ENCODE results near the gene PPFIA1.

The PPFIA1 gene

DNA sequence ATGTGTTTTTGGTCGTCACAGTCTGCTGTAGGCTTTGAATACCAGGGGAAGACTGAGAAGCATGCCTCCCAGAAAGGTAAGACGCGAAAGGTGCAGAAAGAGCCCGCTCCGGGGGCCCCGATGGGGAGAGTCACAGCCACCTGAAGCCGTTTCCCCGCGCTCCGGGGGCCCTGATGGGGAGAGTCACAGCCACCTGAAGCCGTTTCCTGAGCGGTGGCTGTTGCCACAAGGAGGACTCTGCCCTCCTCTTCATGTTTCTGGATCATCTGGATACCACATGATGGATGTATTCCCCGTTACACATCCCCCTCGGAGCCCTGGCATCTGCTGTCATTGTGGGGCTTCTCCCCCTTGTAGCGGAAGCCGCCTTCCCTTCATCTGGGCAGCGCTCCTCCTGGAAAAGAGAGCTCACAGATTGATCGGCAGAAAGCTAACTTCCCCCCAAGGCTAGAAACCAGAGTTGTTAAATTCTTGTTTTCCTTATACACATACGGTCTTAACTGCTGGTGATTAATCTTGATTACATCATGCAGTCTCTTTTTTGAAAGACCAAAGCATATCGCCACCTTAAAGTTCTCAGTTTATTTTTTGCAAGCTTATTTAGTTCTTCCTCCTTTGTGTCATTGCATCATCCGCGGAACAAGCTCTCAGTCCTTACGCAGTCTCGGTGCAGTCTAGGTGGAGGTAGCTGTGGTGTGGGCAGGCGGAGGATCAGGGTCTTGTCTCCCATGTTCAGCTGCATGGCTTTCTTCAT lies 145.3 kb downstream of the PPFIA1 start:
- DNase-seq, result no peak

- DNase-seq, result no peak
Measured at GRCh38 chr11:70416881-70417280, 146.4 kb downstream of the PPFIA1 start.

GRCh38 chr11:70418130-70418529 lies 147.6 kb downstream of the PPFIA1 start:
- DNase-seq, result no peak

DNA sequence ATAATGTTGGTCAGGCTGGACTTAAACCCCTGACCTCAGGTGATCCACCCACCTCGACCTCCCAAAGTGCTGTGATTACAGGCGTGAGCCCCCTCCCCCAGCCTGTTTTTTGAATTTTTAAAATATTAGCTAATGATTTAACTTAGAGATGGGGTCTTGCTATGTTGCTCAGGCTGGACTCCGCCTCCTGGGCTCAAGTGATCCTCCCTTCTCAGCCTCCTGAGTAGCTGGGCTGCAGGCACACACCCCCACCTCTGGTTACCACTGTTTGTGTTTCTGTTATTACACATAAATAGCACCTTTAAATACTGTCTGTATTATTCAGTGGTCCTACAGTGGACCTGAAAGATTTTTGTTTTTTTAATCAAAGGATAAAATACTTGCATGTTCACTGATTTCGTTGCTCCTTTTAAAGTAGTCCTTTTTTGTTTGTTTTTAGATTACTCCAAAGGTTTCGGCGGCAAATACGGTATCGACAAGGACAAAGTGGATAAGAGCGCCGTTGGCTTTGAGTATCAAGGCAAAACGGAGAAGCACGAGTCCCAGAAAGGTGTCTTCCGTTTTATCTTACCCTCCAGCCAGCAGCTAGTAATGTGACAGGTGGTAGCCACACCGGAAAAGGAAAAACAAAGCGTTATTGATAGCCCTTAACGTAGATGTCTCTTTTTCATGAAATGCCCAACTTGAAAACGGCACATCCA lies 149.0 kb downstream of the PPFIA1 start:
- no peak for DNase-seq

- DNase-seq, result no peak
Measured at GRCh38 chr11:70420008-70420464, 149.5 kb downstream of the PPFIA1 start.

GRCh38 chr11:70420496-70420895 lies 150.0 kb downstream of the PPFIA1 start:
- no peak for DNase-seq

DNA sequence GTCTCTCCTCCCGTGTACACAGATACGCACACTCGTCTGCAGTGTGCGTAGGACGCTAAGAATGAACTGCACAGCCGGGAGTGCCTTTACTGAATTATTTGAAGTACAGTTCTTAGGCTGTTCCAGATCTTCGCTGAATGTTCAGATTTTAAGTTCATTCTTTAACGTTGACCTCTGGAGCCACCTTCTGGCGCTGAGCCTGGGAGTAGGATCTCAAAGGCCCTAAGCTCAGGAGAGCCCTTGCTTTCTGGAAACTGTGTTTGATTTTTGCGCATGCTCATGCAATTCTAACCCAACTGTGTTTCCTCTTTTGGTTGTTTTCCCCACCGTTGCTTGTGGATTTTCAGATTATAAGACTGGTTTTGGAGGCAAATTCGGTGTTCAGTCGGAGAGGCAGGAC lies 150.6 kb downstream of the PPFIA1 start:
- DNase-seq, result no peak

GRCh38 chr11:70422692-70423522 lies 152.4 kb downstream of the PPFIA1 start:
- no peak for DNase-seq

- peak; percentile 82 for DNase-seq
Measured at GRCh38 chr11:70423523-70424505, 153.3 kb downstream of the PPFIA1 start.

GRCh38 chr11:70424765-70425344 lies 154.4 kb downstream of the PPFIA1 start:
- DNase-seq, result peak; percentile 22

- DNase-seq, result no peak
Measured at GRCh38 chr11:70427436-70427835, 156.9 kb downstream of the PPFIA1 start.

GRCh38 chr11:70428701-70429427 lies 158.4 kb downstream of the PPFIA1 start:
- DNase-seq, result no peak

DNA sequence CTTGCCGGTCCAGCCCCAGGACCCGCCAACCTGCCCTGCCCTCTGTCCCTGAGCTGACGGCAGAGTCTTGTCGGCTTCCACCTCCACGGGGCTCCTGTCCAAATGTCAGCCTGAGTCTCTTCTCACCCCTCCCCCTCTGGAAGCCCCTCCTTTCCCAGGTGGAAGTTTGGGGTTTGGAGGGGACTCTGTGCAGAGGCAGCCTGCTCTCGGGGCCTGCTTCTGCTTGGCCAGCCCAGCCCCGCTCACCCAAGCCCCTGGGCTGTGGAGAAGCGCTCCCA lies 158.9 kb downstream of the PPFIA1 start:
- DNase-seq, result no peak

- peak; percentile 13 for DNase-seq
Measured at GRCh38 chr11:70429724-70430521, 159.4 kb downstream of the PPFIA1 start.

GRCh38 chr11:70430671-70431574 lies 160.4 kb downstream of the PPFIA1 start:
- DNase-seq, result no peak

GRCh38 chr11:70431611-70432010 lies 161.1 kb downstream of the PPFIA1 start:
- no peak for DNase-seq

DNA sequence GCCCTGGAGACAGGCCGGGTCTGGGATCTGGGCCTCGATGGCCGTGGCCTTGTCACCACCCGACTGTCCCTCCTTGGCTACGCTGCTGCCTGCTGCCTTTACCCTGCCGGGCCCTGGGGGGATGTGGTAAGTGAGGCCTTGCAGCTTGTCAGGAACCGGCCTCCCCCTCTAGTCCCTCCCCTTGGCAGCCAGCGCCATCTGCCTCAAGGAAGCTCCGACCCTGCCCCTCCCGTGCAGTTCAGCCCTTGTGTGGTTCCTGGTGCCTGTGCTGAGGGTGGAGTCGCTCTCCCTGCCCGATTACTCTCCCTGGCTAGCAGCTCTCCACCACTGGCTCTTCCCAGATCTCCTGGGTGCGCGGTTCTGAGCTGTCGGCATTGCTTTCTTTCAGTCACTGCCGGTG lies 161.6 kb downstream of the PPFIA1 start:
- DNase-seq, result no peak

DNA sequence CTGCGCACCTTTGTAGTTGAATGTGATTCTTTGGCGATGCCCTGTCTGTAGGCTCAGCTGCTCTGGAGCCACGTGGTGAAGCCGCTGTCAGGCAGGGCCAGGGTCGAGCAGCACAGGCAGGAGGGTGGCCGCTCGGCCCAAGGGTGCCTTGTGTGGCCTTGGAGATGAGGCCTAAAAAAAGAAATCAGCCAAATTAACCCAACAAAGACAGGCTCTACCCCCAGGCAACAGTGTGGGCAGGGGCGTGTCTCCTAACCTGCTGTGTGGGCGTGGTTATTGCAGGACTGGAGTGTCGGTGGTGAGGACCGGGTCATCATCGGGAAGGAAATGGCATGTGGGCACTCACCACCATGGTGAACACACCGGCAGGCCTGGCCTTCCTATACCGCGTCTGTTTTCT lies 162.1 kb downstream of the PPFIA1 start:
- no peak for DNase-seq

- DNase-seq, result no peak
Measured at GRCh38 chr11:70433038-70433437, 162.5 kb downstream of the PPFIA1 start.

Measured in NK-92 treated with Interleukin-12 subunit alpha and Interleukin-12 subunit beta, amount 100 ng/mL, for 24 hours (cell line).